ENCODE data around the gene TMEM91.

TMEM91 gene

GRCh38 chr19:41376241-41376997, at the start of gene TMEM91:
Gene TMEM91 (plus strand): TSS chr19:41376533. CDS start chr19:41378310, 1,777 bp downstream.
- DNase-seq (ENCODE audit: low spot score in 2 of 2) (no peak), ATAC-seq (peak; percentile 37)
- Mint-ChIP-seq H3K27ac (peak within 1 kb of the TSS; percentile 77), H3K4me3 (peak within 1 kb of the TSS; percentile 61), H3K4me1 (peaks cover 27% of the 10 kb centered on the region), H3K36me3 (peaks cover 21% of the 10 kb centered on the region), H3K9me3 (no peaks in the 10 kb centered on the region)

GRCh38 chr19:41327076-41327575, 49.2 kb upstream of the TMEM91 start:
- ATAC-seq = no peak
- peaks cover 90% of the 10 kb centered on the region for H3K4me1 Mint-ChIP-seq
- H3K9me3 Mint-ChIP-seq = no peaks in the 10 kb centered on the region
- DNase-seq (ENCODE audit: low spot score in 2 of 2) = no peak
- H3K27ac Mint-ChIP-seq = peak overlapping the region; percentile 97
- peak overlapping the region; percentile 80 for H3K4me3 Mint-ChIP-seq
- H3K36me3 Mint-ChIP-seq = peaks cover 97% of the 10 kb centered on the region

GRCh38 chr19:41327576-41328156, 48.7 kb upstream of the TMEM91 start:
- peak; percentile 85 to 94 for DNase-seq (ENCODE audit: low spot score in 2 of 2)
- H3K4me1 Mint-ChIP-seq = peaks cover 89% of the 10 kb centered on the region

GRCh38 chr19:41328157-41328841, 48.0 kb upstream of the TMEM91 start:
- no peaks in the 10 kb centered on the region for H3K9me3 Mint-ChIP-seq
- DNase-seq (ENCODE audit: low spot score in 2 of 2) = no peak
- H3K36me3 Mint-ChIP-seq = peaks cover 97% of the 10 kb centered on the region
- ATAC-seq = peak; percentile 75
- H3K4me1 Mint-ChIP-seq = peaks cover 88% of the 10 kb centered on the region
- peak overlapping the region; percentile 80 for H3K4me3 Mint-ChIP-seq
- H3K27ac Mint-ChIP-seq = peak overlapping the region; percentile 97

More at GRCh38 chr19:41327576-41328156, 48.7 kb upstream of the TMEM91 start:
- ATAC-seq = peak; percentile 83
- peak overlapping the region; percentile 97 for H3K27ac Mint-ChIP-seq
- H3K4me3 Mint-ChIP-seq = peak overlapping the region; percentile 80
- H3K36me3 Mint-ChIP-seq = peaks cover 97% of the 10 kb centered on the region
- no peaks in the 10 kb centered on the region for H3K9me3 Mint-ChIP-seq

GRCh38 chr19:41328842-41329225, 47.5 kb upstream of the TMEM91 start:
- peaks cover 97% of the 10 kb centered on the region for H3K36me3 Mint-ChIP-seq
- no peaks in the 10 kb centered on the region for H3K9me3 Mint-ChIP-seq
- peak overlapping the region; percentile 80 for H3K4me3 Mint-ChIP-seq
- H3K4me1 Mint-ChIP-seq = peaks cover 83% of the 10 kb centered on the region
- no peak for ATAC-seq
- no peak for DNase-seq (ENCODE audit: low spot score in 2 of 2)
- H3K27ac Mint-ChIP-seq = peak overlapping the region; percentile 97

GRCh38 chr19:41330481-41330880, 45.9 kb upstream of the TMEM91 start:
- peak overlapping the region; percentile 18 for H3K4me3 Mint-ChIP-seq
- peaks cover 69% of the 10 kb centered on the region for H3K4me1 Mint-ChIP-seq
- no peak for ATAC-seq

GRCh38 chr19:41330946-41331678, 45.2 kb upstream of the TMEM91 start:
- no peaks in the 10 kb centered on the region for H3K9me3 Mint-ChIP-seq
- ATAC-seq = no peak
- peak overlapping the region; percentile 85 for H3K27ac Mint-ChIP-seq
- H3K36me3 Mint-ChIP-seq = peaks cover 100% of the 10 kb centered on the region
- H3K4me3 Mint-ChIP-seq = peak overlapping the region; percentile 18
- H3K4me1 Mint-ChIP-seq = peaks cover 65% of the 10 kb centered on the region
- DNase-seq (ENCODE audit: low spot score in 2 of 2) = no peak

More at GRCh38 chr19:41330481-41330880, 45.9 kb upstream of the TMEM91 start:
- no peak for DNase-seq (ENCODE audit: low spot score in 2 of 2)
- Mint-ChIP-seq H3K27ac (peak overlapping the region; percentile 74), H3K9me3 (no peaks in the 10 kb centered on the region), H3K36me3 (peaks cover 97% of the 10 kb centered on the region)

- Mint-ChIP-seq H3K36me3 (peaks cover 100% of the 10 kb centered on the region), H3K27ac (peak overlapping the region; percentile 85), H3K4me1 (peaks cover 57% of the 10 kb centered on the region), H3K9me3 (no peaks in the 10 kb centered on the region), H3K4me3 (no peak overlapping the region)
- DNase-seq (ENCODE audit: low spot score in 2 of 2) = no peak
- no peak for ATAC-seq
Measured at GRCh38 chr19:41332000-41332399, 44.3 kb upstream of the TMEM91 start.

GRCh38 chr19:41332468-41332867, 43.9 kb upstream of the TMEM91 start:
- peaks cover 54% of the 10 kb centered on the region for H3K4me1 Mint-ChIP-seq
- H3K4me3 Mint-ChIP-seq = no peak overlapping the region
- peaks cover 100% of the 10 kb centered on the region for H3K36me3 Mint-ChIP-seq
- no peaks in the 10 kb centered on the region for H3K9me3 Mint-ChIP-seq
- no peak for ATAC-seq
- no peak for DNase-seq (ENCODE audit: low spot score in 2 of 2)
- H3K27ac Mint-ChIP-seq = peak overlapping the region; percentile 85

GRCh38 chr19:41334793-41335192, 41.5 kb upstream of the TMEM91 start:
- Mint-ChIP-seq H3K27ac (peak overlapping the region; percentile 45), H3K4me3 (no peak overlapping the region), H3K4me1 (peaks cover 41% of the 10 kb centered on the region), H3K9me3 (no peaks in the 10 kb centered on the region), H3K36me3 (peaks cover 100% of the 10 kb centered on the region)
- ATAC-seq (peak; percentile 42), DNase-seq (ENCODE audit: low spot score in 2 of 2) (no peak)

- Mint-ChIP-seq H3K4me1 (peaks cover 38% of the 10 kb centered on the region), H3K27ac (peak overlapping the region; percentile 29), H3K9me3 (no peaks in the 10 kb centered on the region), H3K36me3 (peaks cover 100% of the 10 kb centered on the region), H3K4me3 (no peak overlapping the region)
- DNase-seq (ENCODE audit: low spot score in 2 of 2) (no peak), ATAC-seq (no peak)
Measured at GRCh38 chr19:41335467-41335866, 40.9 kb upstream of the TMEM91 start.

- Mint-ChIP-seq H3K27ac (peak overlapping the region; percentile 78), H3K9me3 (no peaks in the 10 kb centered on the region), H3K4me1 (peaks cover 42% of the 10 kb centered on the region), H3K4me3 (no peak overlapping the region), H3K36me3 (peaks cover 100% of the 10 kb centered on the region)
- ATAC-seq (no peak), DNase-seq (ENCODE audit: low spot score in 2 of 2) (no peak)
Measured at GRCh38 chr19:41339936-41340335, 36.4 kb upstream of the TMEM91 start.

- H3K4me3 Mint-ChIP-seq = no peak overlapping the region
- ATAC-seq (no peak), DNase-seq (ENCODE audit: low spot score in 2 of 2) (no peak)
- H3K36me3 Mint-ChIP-seq = peaks cover 100% of the 10 kb centered on the region
- H3K9me3 Mint-ChIP-seq = no peaks in the 10 kb centered on the region
- H3K27ac Mint-ChIP-seq = peak overlapping the region; percentile 83
- peaks cover 37% of the 10 kb centered on the region for H3K4me1 Mint-ChIP-seq
Measured at GRCh38 chr19:41341669-41342490, 34.5 kb upstream of the TMEM91 start.

- H3K9me3 Mint-ChIP-seq = no peaks in the 10 kb centered on the region
- ATAC-seq (no peak), DNase-seq (ENCODE audit: low spot score in 2 of 2) (no peak)
- no peak overlapping the region for H3K4me3 Mint-ChIP-seq
- H3K27ac Mint-ChIP-seq = peak overlapping the region; percentile 91
- peaks cover 100% of the 10 kb centered on the region for H3K36me3 Mint-ChIP-seq
- peaks cover 43% of the 10 kb centered on the region for H3K4me1 Mint-ChIP-seq
Measured at GRCh38 chr19:41344162-41344561, 32.2 kb upstream of the TMEM91 start.
